ENCODE results near the gene IFNA7.
"Not testable (repeated sequence)": the region's sequence is repeated elsewhere in the genome, so short reads cannot be mapped to it uniquely, and the experiment has no call there.

IFNA7 gene

GRCh38 chr9:21210311-21210710 is 8.3 kb upstream of the IFNA7 start:
- H3K36me3 ChIP-seq (ENCODE audit: control insufficient read depth, insufficient read depth, low read length) = no peaks in the 10 kb centered on the region
- H3K4me3 ChIP-seq (ENCODE audit: low read depth, low read length) = no peak overlapping the region
- no peaks in the 10 kb centered on the region for H3K9me3 ChIP-seq (ENCODE audit: control insufficient read depth, low read length)
- no peaks in the 10 kb centered on the region for H3K79me2 ChIP-seq
- H3K27me3 ChIP-seq (ENCODE audit: control insufficient read depth, insufficient read depth, low read length) = no peaks in the 10 kb centered on the region
- no peak overlapping the region for H3K9ac ChIP-seq
- H3K4me2 ChIP-seq (ENCODE audit: low read length) = no peak overlapping the region
- H3K4me1 ChIP-seq = no peaks in the 10 kb centered on the region
- H3K27ac ChIP-seq = no peak overlapping the region
- no peak for TF ChIP-seq CTCF (IDR thresholded peaks at IDR 0.05)
- no peak overlapping the region for H2AFZ ChIP-seq

- not testable (repeated sequence) for H2AFZ ChIP-seq; H3K79me2 ChIP-seq; H3K9ac ChIP-seq; H3K4me3 ChIP-seq (ENCODE audit: low read depth, low read length); H3K4me2 ChIP-seq (ENCODE audit: low read length); H3K27ac ChIP-seq; H3K4me1 ChIP-seq; H3K27me3 ChIP-seq (ENCODE audit: control insufficient read depth, insufficient read depth, low read length); H3K36me3 ChIP-seq (ENCODE audit: control insufficient read depth, insufficient read depth, low read length); H3K9me3 ChIP-seq (ENCODE audit: control insufficient read depth, low read length)
Observed at GRCh38 chr9:21207043-21207442, 5.0 kb upstream of the IFNA7 start, which contains the start of gene IFNA10. IFNA10 (minus strand) TSS chr9:21207143; CDS start chr9:21207097, 46 bp downstream.

- Histone ChIP-seq H3K27ac (no peak overlapping the region), H3K27me3 (ENCODE audit: control insufficient read depth, insufficient read depth, low read length) (no peaks in the 10 kb centered on the region), H3K79me2 (no peaks in the 10 kb centered on the region), H3K9ac (no peak overlapping the region), H3K4me1 (no peaks in the 10 kb centered on the region), H3K36me3 (ENCODE audit: control insufficient read depth, insufficient read depth, low read length) (no peaks in the 10 kb centered on the region), H2AFZ (no peak overlapping the region), H3K4me3 (ENCODE audit: low read depth, low read length) (no peak overlapping the region), H3K9me3 (ENCODE audit: control insufficient read depth, low read length) (no peaks in the 10 kb centered on the region), H3K4me2 (ENCODE audit: low read length) (no peak overlapping the region)
- TF ChIP-seq CTCF (IDR thresholded peaks at IDR 0.05) = no peak
Observed at GRCh38 chr9:21205204-21205603, 3.2 kb upstream of the IFNA7 start.

GRCh38 chr9:21194867-21195776 is 6.9 kb downstream of the IFNA7 start:
- H2AFZ ChIP-seq; H3K9ac ChIP-seq; H3K4me2 ChIP-seq (ENCODE audit: low read length): not testable (repeated sequence)

GRCh38 chr9:21187487-21187886 is 14.5 kb downstream of the IFNA7 start, which contains the start of gene IFNA4:
IFNA4 (minus strand) TSS chr9:21187587; CDS start chr9:21187531, 56 bp downstream.
- not testable (repeated sequence) for H3K9me3 ChIP-seq (ENCODE audit: control insufficient read depth, low read length); H3K9ac ChIP-seq; H2AFZ ChIP-seq; H3K4me1 ChIP-seq; H3K27ac ChIP-seq; H3K4me2 ChIP-seq (ENCODE audit: low read length); H3K36me3 ChIP-seq (ENCODE audit: control insufficient read depth, insufficient read depth, low read length); H3K4me3 ChIP-seq (ENCODE audit: low read depth, low read length); H3K79me2 ChIP-seq; H3K27me3 ChIP-seq (ENCODE audit: control insufficient read depth, insufficient read depth, low read length)

More at GRCh38 chr9:21194867-21195776, 6.9 kb downstream of the IFNA7 start:
- H3K27me3 ChIP-seq (ENCODE audit: control insufficient read depth, insufficient read depth, low read length); H3K36me3 ChIP-seq (ENCODE audit: control insufficient read depth, insufficient read depth, low read length); H3K4me1 ChIP-seq; H3K9me3 ChIP-seq (ENCODE audit: control insufficient read depth, low read length); H3K79me2 ChIP-seq; H3K27ac ChIP-seq; H3K4me3 ChIP-seq (ENCODE audit: low read depth, low read length): not testable (repeated sequence)

GRCh38 chr9:21182810-21183736 is 18.9 kb downstream of the IFNA7 start:
- not testable (repeated sequence) for H3K27me3 ChIP-seq (ENCODE audit: control insufficient read depth, insufficient read depth, low read length); H3K9ac ChIP-seq; H2AFZ ChIP-seq; H3K36me3 ChIP-seq (ENCODE audit: control insufficient read depth, insufficient read depth, low read length); H3K79me2 ChIP-seq; H3K4me3 ChIP-seq (ENCODE audit: low read depth, low read length); H3K4me1 ChIP-seq; H3K4me2 ChIP-seq (ENCODE audit: low read length); H3K9me3 ChIP-seq (ENCODE audit: control insufficient read depth, low read length); H3K27ac ChIP-seq
